Endothelial cell of umbilical vein (primary cell): ENCODE results near the gene PROC. TPM values are rescaled to one million over a fixed set of nuclear protein-coding genes. Genes with fewer than 3 reads are reported as not detected.

Source experiments
- BruUV-seq: library from RNA; stranded (reverse); fragments of 400-500 nt; replicated peaks from 2 replicates; lab custom pipeline; 2021; lab: Mats Ljungman, UMichigan
- CTCF ChIA-PET: fragments of 300-600, 350-600 bp; sonication (Branson Sonifier 250); formaldehyde crosslinking; loops from one replicate; lab custom pipeline; 2021; ENCODE audit warnings: antibody characterized with exemption, inconsistent platforms; lab: Charles Lee
- POLR2A ChIA-PET: fragments of 300-600, 350-600 bp; sonication (Branson Sonifier 250); formaldehyde crosslinking; loops from one replicate; lab custom pipeline; 2021; ENCODE audit warnings: antibody characterized with exemption, inconsistent platforms; lab: Charles Lee
- DNase-seq: peaks from one replicate; pipeline ENCODE4 v3.0.0-alpha.2; 2011; ENCODE audit warnings: low read depth, low spot score
- FAIRE-seq: peaks from 2 replicates; lab custom pipeline; 2011; peaks lifted over from hg19 to GRCh38; lab: Jason Lieb, UNC
- H2AFZ ChIP-seq: 2 replicates; pipeline ENCODE4 v1.6.0; 2012; ENCODE audit warnings: low read depth, low read length, control low read depth, inconsistent platforms
- H3K27ac ChIP-seq: 2 replicates; pipeline ENCODE4 v1.5.1; 2011; ENCODE audit warnings: low read depth, mild to moderate bottlenecking, control low read depth, low read length, moderate library complexity; ENCODE audit not compliant: insufficient read depth
- H3K27me3 ChIP-seq, 2 experiments: 2 replicates each; pipeline versions ENCODE4 v1.6.0 to v1.6.1; 2011; ENCODE audit warnings: low read length in 2 of 2, mixed read lengths in 1 of 2; ENCODE audit not compliant: control insufficient read depth in 2 of 2, insufficient read depth in 2 of 2
- H3K36me3 ChIP-seq, 2 experiments: 2 replicates in 1 of 2; 3 replicates in 1 of 2; pipeline ENCODE4 v1.5.1; 2011; ENCODE audit warnings: low read length in 2 of 2, mild to moderate bottlenecking in 1 of 2, moderate library complexity in 1 of 2; ENCODE audit not compliant: control insufficient read depth in 2 of 2, insufficient read depth in 2 of 2; ENCODE audit errors: extremely low read depth in 1 of 2
- H3K4me1 ChIP-seq: 3 replicates; pipeline ENCODE4 v1.5.1; 2011; ENCODE audit warnings: mild to moderate bottlenecking, low read length; ENCODE audit not compliant: control insufficient read depth, insufficient read depth; ENCODE audit errors: extremely low read depth
- H3K4me2 ChIP-seq: 2 replicates; pipeline ENCODE4 v1.6.1; 2011; ENCODE audit warnings: low read length, control low read depth, mixed read lengths; ENCODE audit not compliant: insufficient read depth
- H3K4me3 ChIP-seq, 3 experiments: fragments of 200-600 bp in 1 of 3; sonication (generic), shearing (Covaris generic) in 1 of 3; replicated peaks in 1 of 3; 2 replicates each; pipeline ENCODE4 v1.5.1; 2011 to 2016; ENCODE audit warnings: control low read depth in 3 of 3, low read length in 3 of 3, mild to moderate bottlenecking in 2 of 3, inconsistent platforms in 1 of 3, low read depth in 1 of 3, moderate library complexity in 1 of 3; ENCODE audit not compliant: insufficient read depth in 1 of 3
- H3K79me2 ChIP-seq: 2 replicates; pipeline ENCODE4 v1.6.0; 2012; ENCODE audit warnings: low read length, inconsistent platforms; ENCODE audit not compliant: control insufficient read depth, insufficient read depth
- H3K9ac ChIP-seq: replicated peaks from 2 replicates; pipeline ENCODE3; 2011; ENCODE audit warnings: low read length, control low read depth; ENCODE audit not compliant: insufficient read depth; ENCODE audit errors: extremely low read depth
- H3K9me1 ChIP-seq: replicated peaks from 3 replicates; pipeline ENCODE4 v1.6.0; 2011; ENCODE audit warnings: mild to moderate bottlenecking, low read length; ENCODE audit not compliant: control insufficient read depth, insufficient read depth; ENCODE audit errors: extremely low read depth
- H3K9me3 ChIP-seq: replicated peaks from 2 replicates; pipeline ENCODE4 v1.5.1; 2012; ENCODE audit warnings: low read length, inconsistent platforms; ENCODE audit not compliant: control insufficient read depth, insufficient read depth
- H4K20me1 ChIP-seq: replicated peaks from 2 replicates; pipeline ENCODE3; 2011; ENCODE audit warnings: mild to moderate bottlenecking, low read length; ENCODE audit not compliant: control insufficient read depth, insufficient read depth; ENCODE audit errors: extremely low read depth
- EZH2 ChIP-seq: IDR thresholded peaks from 2 replicates; pipeline ENCODE4 v1.6.1; 2012; ENCODE audit warnings: borderline replicate concordance, low read depth, mild to moderate bottlenecking, moderate library complexity, low read length, inconsistent platforms; ENCODE audit not compliant: severe bottlenecking
- FOS ChIP-seq: IDR thresholded peaks from 2 replicates; pipeline ENCODE4 v1.6.1; 2011; ENCODE audit warnings: mild to moderate bottlenecking, low read length, moderate library complexity, borderline replicate concordance; ENCODE audit not compliant: insufficient read depth
- GATA2 ChIP-seq: IDR thresholded peaks from 2 replicates; pipeline ENCODE4 v1.7.0; 2011; ENCODE audit warnings: low read depth, mild to moderate bottlenecking, moderate library complexity, mixed read lengths, low read length; ENCODE audit not compliant: insufficient read length, insufficient read depth
- JUN ChIP-seq: IDR thresholded peaks from 2 replicates; pipeline ENCODE4 v1.6.1; 2011; ENCODE audit warnings: borderline replicate concordance, low read depth; ENCODE audit not compliant: insufficient read length, insufficient read depth
- MYC ChIP-seq: IDR thresholded peaks from one replicate; pipeline ENCODE4 v1.6.1; 2011; ENCODE audit warnings: mild to moderate bottlenecking, low read depth, low read length
- POLR2A ChIP-seq: IDR thresholded peaks from 2 replicates; pipeline ENCODE4 v1.6.1; 2012; ENCODE audit warnings: low read depth, mild to moderate bottlenecking, control low read depth, low read length
- POLR2AphosphoS5 ChIP-seq: IDR thresholded peaks from 2 replicates; pipeline ENCODE4 v1.6.1; 2012; ENCODE audit warnings: low read depth, mild to moderate bottlenecking, control low read depth, low read length, moderate library complexity; ENCODE audit not compliant: insufficient read depth
- dilution Hi-C: fragments of 300-500 bp; cut with MboI; formaldehyde crosslinking; loops from one replicate; pipeline ENCODE4 v1.15.0; 2019; ENCODE audit warnings: low sequenced_read_pairs; ENCODE audit not compliant: extremely low pct_ligation_motif_present
- intact Hi-C: fragments of 100-400 bp; cut with micrococcal nuclease; formaldehyde crosslinking; loops from one replicate; pipeline ENCODE4 v1.10.0; 2022
- polyA plus RNA-seq, 4 experiments: library from polyadenylated mRNA; depleted of rRNA in 3 of 4; stranded (reverse) in 3 of 4; unstranded in 1 of 4; fragments of >200 nt; gene quantifications; 2 replicates each; pipeline versions ENCODE4 v1.2.1 to v1.2.3, GENCODE V29; 2011 to 2012; ENCODE audit warnings: missing spikeins in 1 of 4
- total RNA-seq: library from RNA; stranded (reverse); gene quantifications from 2 replicates; pipeline ENCODE4 v1.2.3, GENCODE V29; 2021
- TF ChIP-seq, protein P1 (sequence below), 2 donors: IDR thresholded peaks; 1 replicate in 1 of 2; 2 replicates in 1 of 2; pipeline ENCODE4 v1.5.1; 2011; ENCODE audit warnings: low read length in 2 of 2, mild to moderate bottlenecking in 2 of 2, moderate library complexity in 2 of 2, control low read depth in 1 of 2, inconsistent platforms in 1 of 2, low read depth in 1 of 2; ENCODE audit not compliant: insufficient read depth in 1 of 2; ENCODE audit errors: extremely low read depth in 1 of 2
- TF ChIP-seq, protein P2 (sequence below): IDR thresholded peaks from 2 replicates; pipeline ENCODE4 v1.6.1; 2011; ENCODE audit not compliant: insufficient read depth, insufficient read length

PROC gene
- total and polyA plus RNA-seq, 2 donors (not counting 3 experiments of a cell fraction or from before 2014, with no cell fraction given), result not detected

DNA sequence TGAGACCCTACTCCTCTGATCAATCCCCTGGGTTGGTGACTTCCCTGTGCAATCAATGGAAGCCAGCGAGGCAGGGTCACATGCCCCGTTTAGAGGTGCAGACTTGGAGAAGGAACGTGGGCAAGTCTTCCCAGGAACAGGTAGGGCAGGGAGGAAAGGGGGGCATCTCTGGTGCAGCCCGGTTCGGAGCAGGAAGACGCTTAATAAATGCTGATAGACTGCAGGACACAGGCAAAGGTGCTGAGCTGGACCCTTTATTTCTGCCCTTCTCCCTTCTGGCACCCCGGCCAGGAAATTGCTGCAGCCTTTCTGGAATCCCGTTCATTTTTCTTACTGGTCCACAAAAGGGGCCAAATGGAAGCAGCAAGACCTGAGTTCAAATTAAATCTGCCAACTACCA, 821 bp upstream of the PROC start:
- BruUV-seq, result no TSS peak

More for the DNA sequence above, 821 bp upstream of the PROC start:
- no peak for FAIRE-seq
- H3K4me1 ChIP-seq, result peaks cover 21% of the 10 kb centered on the region
- H3K4me2 ChIP-seq, result no peak overlapping the region
- no peak overlapping the region for H3K27ac ChIP-seq
- no peaks in the 10 kb centered on the region for H3K9me1 ChIP-seq
- no peaks in the 10 kb centered on the region for H3K79me2 ChIP-seq
- intact Hi-C loops, result loop anchor here (5.0 kb wide), 1 partner anchor 80 kb away; no protein-coding TSS in a partner anchor
- no peak overlapping the region for H3K4me3 ChIP-seq
- dilution Hi-C loops, result no loop called here
- POLR2A ChIA-PET, result no interaction called here
- DNase-seq, result no peak
- peaks cover 8 to 11% of the 10 kb centered on the region in 2 experiments for H3K27me3 ChIP-seq
- H3K9me3 ChIP-seq, result no peaks in the 10 kb centered on the region
- no peaks in the 10 kb centered on the region for H4K20me1 ChIP-seq
- no peak for TF ChIP-seq GATA2
- no peak for TF ChIP-seq FOS
- no peak for TF ChIP-seq MYC
- TF ChIP-seq, protein P1, sequence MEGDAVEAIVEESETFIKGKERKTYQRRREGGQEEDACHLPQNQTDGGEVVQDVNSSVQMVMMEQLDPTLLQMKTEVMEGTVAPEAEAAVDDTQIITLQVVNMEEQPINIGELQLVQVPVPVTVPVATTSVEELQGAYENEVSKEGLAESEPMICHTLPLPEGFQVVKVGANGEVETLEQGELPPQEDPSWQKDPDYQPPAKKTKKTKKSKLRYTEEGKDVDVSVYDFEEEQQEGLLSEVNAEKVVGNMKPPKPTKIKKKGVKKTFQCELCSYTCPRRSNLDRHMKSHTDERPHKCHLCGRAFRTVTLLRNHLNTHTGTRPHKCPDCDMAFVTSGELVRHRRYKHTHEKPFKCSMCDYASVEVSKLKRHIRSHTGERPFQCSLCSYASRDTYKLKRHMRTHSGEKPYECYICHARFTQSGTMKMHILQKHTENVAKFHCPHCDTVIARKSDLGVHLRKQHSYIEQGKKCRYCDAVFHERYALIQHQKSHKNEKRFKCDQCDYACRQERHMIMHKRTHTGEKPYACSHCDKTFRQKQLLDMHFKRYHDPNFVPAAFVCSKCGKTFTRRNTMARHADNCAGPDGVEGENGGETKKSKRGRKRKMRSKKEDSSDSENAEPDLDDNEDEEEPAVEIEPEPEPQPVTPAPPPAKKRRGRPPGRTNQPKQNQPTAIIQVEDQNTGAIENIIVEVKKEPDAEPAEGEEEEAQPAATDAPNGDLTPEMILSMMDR (IDR thresholded peaks at IDR 0.05; ENCODE audit: extremely low read depth in 1 of 2, insufficient read depth in 1 of 2, low read depth in 1 of 2, low read length in 2 of 2), result no peak
- TF ChIP-seq JUN, result no peak
- no peak for TF ChIP-seq POLR2A
- TF ChIP-seq, protein P2, sequence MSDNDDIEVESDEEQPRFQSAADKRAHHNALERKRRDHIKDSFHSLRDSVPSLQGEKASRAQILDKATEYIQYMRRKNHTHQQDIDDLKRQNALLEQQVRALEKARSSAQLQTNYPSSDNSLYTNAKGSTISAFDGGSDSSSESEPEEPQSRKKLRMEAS, result no peak
- TF ChIP-seq POLR2AphosphoS5, result no peak
- TF ChIP-seq EZH2, result no peak
- no peak overlapping the region for H3K9ac ChIP-seq
- CTCF ChIA-PET, result interaction anchor here (1.3 to 4.6 kb wide), 3 partner anchors 9 to 62 kb away, joined by 4 to 15 read pairs (median 13); no protein-coding TSS in a partner anchor
- no peak overlapping the region for H2AFZ ChIP-seq
- H3K36me3 ChIP-seq, result no peaks in the 10 kb centered on the region
